GM12872 (cell line): ENCODE measurements around the gene EZH2.

ENCODE experiments used
- TF ChIP-seq, protein P1 (sequence below): IDR thresholded peaks from 3 replicates; pipeline ENCODE4 v1.5.1; 2011; ENCODE audit warnings: low read depth, mild to moderate bottlenecking, low read length, moderate library complexity; ENCODE audit not compliant: insufficient read depth

The EZH2 gene

GRCh38 chr7:148783801-148784527, 100.1 kb downstream of the EZH2 start:
- TF ChIP-seq, protein P1, sequence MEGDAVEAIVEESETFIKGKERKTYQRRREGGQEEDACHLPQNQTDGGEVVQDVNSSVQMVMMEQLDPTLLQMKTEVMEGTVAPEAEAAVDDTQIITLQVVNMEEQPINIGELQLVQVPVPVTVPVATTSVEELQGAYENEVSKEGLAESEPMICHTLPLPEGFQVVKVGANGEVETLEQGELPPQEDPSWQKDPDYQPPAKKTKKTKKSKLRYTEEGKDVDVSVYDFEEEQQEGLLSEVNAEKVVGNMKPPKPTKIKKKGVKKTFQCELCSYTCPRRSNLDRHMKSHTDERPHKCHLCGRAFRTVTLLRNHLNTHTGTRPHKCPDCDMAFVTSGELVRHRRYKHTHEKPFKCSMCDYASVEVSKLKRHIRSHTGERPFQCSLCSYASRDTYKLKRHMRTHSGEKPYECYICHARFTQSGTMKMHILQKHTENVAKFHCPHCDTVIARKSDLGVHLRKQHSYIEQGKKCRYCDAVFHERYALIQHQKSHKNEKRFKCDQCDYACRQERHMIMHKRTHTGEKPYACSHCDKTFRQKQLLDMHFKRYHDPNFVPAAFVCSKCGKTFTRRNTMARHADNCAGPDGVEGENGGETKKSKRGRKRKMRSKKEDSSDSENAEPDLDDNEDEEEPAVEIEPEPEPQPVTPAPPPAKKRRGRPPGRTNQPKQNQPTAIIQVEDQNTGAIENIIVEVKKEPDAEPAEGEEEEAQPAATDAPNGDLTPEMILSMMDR, result no peak

GRCh38 chr7:148782757-148783456, 101.2 kb downstream of the EZH2 start:
- TF ChIP-seq, protein P1, result no peak

- TF ChIP-seq, protein P1, result no peak
Measured at GRCh38 chr7:148774471-148774870, 109.6 kb downstream of the EZH2 start.

DNA sequence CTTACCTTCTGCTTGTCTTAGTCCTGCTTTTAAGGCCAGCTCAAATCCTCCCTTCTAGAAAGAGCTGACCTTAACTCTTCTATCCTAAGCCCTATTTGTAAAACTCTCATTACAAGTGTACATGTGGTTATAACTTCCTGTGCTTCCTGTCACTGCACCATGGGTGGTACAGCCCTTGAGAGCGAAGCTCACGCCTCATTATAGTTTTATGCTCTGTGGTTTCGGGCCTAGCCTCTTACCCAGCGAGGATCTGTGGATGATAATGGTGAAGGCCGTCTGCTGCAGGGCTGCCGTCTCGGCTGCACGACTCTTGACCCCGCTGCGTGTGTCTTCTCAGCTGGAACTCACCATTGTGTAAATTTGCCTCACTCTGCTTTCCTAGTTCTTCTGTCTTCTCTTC, 110.8 kb downstream of the EZH2 start:
- TF ChIP-seq, protein P1, result no peak

GRCh38 chr7:148772297-148773089, 111.6 kb downstream of the EZH2 start:
- TF ChIP-seq, protein P1, result no peak

DNA sequence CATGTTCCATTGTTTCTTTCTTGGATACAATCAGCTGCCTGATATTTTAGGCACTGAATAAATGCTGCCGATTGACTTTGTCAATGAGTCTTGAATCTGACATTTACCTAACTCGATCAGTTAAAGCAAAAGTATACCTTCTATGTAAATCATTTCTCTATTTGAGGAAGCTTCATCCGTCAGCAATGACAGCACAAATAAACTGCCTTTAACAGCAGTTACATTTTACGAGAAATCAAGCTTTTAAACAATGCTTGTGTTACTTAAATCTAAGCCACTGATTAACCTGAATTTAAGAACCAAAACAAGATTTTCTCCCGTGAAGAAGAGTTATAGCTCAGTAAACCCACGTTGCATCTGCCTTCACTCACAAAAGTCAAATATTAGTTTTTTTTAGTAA, 114.1 kb downstream of the EZH2 start:
- TF ChIP-seq, protein P1, result no peak

DNA sequence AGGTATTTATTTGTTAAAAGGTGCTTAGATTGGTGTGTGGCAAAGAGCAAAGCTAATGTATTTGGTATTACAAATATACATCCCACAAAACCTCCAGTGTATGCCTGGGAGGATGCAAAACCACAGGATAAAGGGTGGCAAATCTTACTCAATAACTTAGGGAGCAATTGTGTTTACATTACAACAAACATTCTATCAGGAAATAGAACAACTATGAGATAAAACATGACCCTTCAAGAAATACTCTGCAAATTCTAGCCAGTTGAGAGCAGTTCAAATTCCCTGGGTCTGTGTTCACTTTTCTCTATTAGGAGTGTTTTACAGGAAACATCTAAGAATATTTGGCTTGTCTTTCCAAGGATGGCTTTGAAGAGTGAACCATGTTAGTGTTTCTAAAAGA, 120.5 kb downstream of the EZH2 start:
- TF ChIP-seq, protein P1, result no peak
